ENCODE data around the gene ZNRF3. TPM values are rescaled to one million over a fixed set of nuclear protein-coding genes. Genes with fewer than 3 reads are reported as not detected.
A peak's percentile ranks its signal among the peaks of the same experiment; 100 is the strongest.

ZNRF3 gene
- total RNA-seq, 2 donors from 2014 or later = 7.8 to 8.6 TPM

DNA sequence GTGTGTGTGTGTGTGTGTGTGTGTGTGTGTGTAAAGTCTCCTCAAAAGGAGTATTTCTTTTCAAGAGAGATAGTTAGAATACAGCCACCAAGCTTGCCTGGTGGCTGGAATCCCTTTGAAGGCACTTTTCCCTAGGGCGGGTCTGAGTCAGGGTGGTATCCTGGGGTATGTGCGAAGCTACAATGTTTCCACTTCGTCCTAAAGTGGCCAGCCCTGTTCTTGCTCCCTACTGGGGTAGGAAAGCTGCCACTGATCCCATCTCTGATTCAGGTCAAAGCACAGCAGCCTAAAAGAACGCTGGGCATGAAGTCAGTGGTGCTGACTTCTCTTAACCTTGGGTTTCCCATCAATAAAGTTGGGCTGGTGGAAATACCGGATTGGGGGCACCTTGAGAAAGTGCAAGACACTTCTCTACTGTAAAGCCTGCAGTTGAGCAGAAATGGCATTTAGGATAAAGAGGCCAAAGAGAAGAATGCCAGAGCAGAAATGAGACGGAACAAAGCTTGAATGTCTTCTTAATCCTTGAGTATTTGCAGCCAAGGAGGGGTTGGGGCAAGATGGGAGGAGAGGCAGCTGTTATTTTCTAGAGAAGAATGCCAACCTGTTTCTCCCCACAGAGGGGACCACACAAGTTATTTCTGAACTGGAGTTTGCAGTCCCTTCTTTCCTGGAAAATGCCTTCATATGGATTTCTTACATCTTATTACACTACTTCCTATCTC lies 35.3 kb downstream of the ZNRF3 start:
- H3K4me3 ChIP-seq = no peak overlapping the region
- H3K36me3 ChIP-seq (replicated peaks in 1 of 2; ENCODE audit: insufficient read depth in 1 of 2, low read depth in 2 of 2) = no peaks in the 10 kb centered on the region
- H3K27ac ChIP-seq = peak overlapping the region; percentile 33 to 67 (median 57)
- peak; percentile 19 for ATAC-seq
- no peaks in the 10 kb centered on the region for H3K27me3 ChIP-seq
- peaks cover 69% of the 10 kb centered on the region for H3K4me1 ChIP-seq
- 25 to 33% methylated on average over 6 of the region's 6 CpGs for WGBS, 2 donors
- intact Hi-C loops (cut with DNase I) = no loop called here
- DNase-seq = no peak
- TF ChIP-seq, protein P1, sequence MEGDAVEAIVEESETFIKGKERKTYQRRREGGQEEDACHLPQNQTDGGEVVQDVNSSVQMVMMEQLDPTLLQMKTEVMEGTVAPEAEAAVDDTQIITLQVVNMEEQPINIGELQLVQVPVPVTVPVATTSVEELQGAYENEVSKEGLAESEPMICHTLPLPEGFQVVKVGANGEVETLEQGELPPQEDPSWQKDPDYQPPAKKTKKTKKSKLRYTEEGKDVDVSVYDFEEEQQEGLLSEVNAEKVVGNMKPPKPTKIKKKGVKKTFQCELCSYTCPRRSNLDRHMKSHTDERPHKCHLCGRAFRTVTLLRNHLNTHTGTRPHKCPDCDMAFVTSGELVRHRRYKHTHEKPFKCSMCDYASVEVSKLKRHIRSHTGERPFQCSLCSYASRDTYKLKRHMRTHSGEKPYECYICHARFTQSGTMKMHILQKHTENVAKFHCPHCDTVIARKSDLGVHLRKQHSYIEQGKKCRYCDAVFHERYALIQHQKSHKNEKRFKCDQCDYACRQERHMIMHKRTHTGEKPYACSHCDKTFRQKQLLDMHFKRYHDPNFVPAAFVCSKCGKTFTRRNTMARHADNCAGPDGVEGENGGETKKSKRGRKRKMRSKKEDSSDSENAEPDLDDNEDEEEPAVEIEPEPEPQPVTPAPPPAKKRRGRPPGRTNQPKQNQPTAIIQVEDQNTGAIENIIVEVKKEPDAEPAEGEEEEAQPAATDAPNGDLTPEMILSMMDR (IDR thresholded peaks at IDR 0.05) = no peak
- TF ChIP-seq POLR2A (IDR thresholded peaks at IDR 0.05) = no peak
- H3K9me3 ChIP-seq = no peaks in the 10 kb centered on the region

DNA sequence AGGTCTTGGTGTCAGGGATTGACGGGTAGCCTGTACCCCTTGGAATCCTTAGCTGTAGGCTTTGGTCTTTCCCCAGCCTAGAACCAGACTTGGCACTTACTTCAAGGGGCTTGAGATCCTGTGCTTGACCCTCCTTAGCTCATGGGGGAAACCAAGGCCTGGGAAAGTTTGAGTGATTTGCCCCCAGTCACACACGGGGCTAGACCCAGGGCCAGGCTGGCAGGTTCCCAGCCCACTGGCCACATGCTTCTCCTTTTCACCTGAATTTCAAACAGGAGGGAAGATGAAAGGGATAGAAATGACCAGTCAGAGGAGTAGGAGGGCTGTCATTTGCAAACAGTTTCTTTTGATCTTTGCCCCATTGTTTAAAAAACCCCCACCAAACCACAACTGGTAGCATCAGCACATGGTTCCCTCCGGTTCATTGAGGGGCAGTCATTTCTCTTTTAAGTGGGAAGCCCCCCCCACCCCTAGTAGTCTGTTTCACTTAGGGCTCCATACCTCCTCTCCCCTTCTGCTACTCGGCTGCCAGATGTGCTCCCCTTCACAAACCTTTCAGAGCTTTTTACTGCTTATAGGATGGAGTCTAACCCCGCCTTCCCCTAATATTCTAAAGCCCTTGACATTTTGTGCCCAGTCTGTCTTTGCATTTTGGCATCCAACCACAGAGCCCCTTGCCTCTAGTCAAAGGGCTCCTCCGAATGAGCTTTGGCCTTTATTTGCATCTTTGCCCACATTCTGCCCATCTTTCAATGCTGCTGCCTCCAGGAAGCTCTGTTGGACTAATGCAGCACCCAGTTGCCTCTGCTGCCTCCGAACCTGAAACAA lies 37.6 kb downstream of the ZNRF3 start:
- H3K27me3 ChIP-seq = no peaks in the 10 kb centered on the region
- intact Hi-C loops (cut with DNase I) = no loop called here
- no peak for ATAC-seq
- TF ChIP-seq POLR2A (IDR thresholded peaks at IDR 0.05) = no peak
- TF ChIP-seq, protein P1 (IDR thresholded peaks at IDR 0.05) = no peak
- no peaks in the 10 kb centered on the region for H3K9me3 ChIP-seq
- no peaks in the 10 kb centered on the region for H3K36me3 ChIP-seq (replicated peaks in 1 of 2; ENCODE audit: insufficient read depth in 1 of 2, low read depth in 2 of 2)
- H3K27ac ChIP-seq = peak overlapping the region in 1 of 4 donors; percentile 25
- WGBS, 2 donors = 52 to 62% methylated on average over 6 to 7 of the region's 7 CpGs
- no peak overlapping the region for H3K4me3 ChIP-seq
- peaks cover 87% of the 10 kb centered on the region for H3K4me1 ChIP-seq
- DNase-seq = no peak

DNA sequence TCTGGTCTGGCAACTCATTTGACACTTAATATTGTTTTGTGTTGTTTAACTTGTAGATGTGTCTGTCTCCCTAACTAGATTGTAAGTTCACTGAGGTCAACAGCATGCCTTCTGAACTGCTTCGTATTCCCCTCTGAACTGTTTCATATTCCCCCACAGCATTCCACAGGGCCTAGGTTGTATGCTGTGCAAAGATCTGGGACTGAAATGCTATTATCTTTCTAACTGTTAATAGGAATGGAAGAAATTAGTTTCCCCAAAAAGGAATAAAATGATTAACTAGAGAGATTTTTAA lies 38.2 kb downstream of the ZNRF3 start:
- WGBS, 2 donors = 42 to 44% methylated on average over 1 of the region's 1 CpG
- peaks cover 91% of the 10 kb centered on the region for H3K4me1 ChIP-seq
- H3K4me3 ChIP-seq = no peak overlapping the region
- intact Hi-C loops (cut with DNase I) = no loop called here
- DNase-seq = no peak
- no peak for ATAC-seq
- H3K27ac ChIP-seq = peak overlapping the region in 1 of 4 donors; percentile 25
- no peaks in the 10 kb centered on the region for H3K27me3 ChIP-seq
- H3K9me3 ChIP-seq = no peaks in the 10 kb centered on the region
- no peak for TF ChIP-seq POLR2A (IDR thresholded peaks at IDR 0.05)
- TF ChIP-seq, protein P1 (IDR thresholded peaks at IDR 0.05) = no peak
- H3K36me3 ChIP-seq (replicated peaks in 1 of 2; ENCODE audit: insufficient read depth in 1 of 2, low read depth in 2 of 2) = no peaks in the 10 kb centered on the region

DNA sequence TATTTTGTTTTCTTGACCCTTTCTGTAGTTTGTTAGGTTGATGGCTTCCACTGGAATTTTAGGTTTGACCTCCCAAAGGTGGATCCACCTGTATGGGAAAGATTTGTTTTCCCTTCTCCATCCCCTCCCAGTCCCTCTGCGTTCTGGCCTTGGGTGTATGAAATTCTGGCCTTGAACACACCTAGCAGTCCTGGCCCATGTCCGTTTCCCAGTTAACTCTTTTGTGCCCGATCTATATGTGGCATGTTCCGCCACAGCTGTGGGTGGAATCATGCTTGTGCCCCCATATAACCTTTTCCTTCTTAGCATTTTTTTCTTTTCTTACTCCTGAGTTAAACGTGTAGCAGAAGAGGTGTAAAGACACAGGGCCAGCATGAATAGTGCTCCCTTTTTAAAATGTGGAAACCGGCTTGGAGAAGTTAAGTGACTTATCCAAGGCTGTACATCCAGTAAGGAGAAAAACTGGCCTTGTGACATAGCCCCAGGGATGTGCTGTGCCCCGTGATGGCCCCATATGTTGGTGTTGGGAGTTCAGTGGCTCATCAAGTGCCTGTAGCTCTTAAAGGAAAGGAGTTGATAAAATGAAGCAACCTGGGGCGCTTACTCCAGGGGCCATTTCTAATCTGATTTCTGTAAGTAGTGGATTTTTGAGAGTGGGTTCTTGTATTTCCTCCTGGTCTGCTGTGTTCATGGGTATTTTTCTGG lies 39.3 kb downstream of the ZNRF3 start:
- Histone ChIP-seq H3K4me1 (peaks cover 93% of the 10 kb centered on the region), H3K27ac (peak overlapping the region in 2 of 4 donors; percentile 27 to 31), H3K9me3 (no peaks in the 10 kb centered on the region), H3K27me3 (no peaks in the 10 kb centered on the region), H3K4me3 (no peak overlapping the region), H3K36me3 (replicated peaks in 1 of 2; ENCODE audit: insufficient read depth in 1 of 2, low read depth in 2 of 2) (no peaks in the 10 kb centered on the region)
- no peak for TF ChIP-seq POLR2A (IDR thresholded peaks at IDR 0.05)
- TF ChIP-seq, protein P1 (IDR thresholded peaks at IDR 0.05) = no peak
- DNase-seq (peak in 2 of 4 donors; percentile 21 to 31), ATAC-seq (no peak)
- 40 to 47% methylated on average over 8 of the region's 8 CpGs for WGBS, 2 donors
- intact Hi-C loops (cut with DNase I) = no loop called here

Data from body of pancreas (tissue), 4 donors.